Sciatic nerve (tissue), 2 donors: ENCODE data around the gene URB2. TPM values are rescaled to one million over a fixed set of nuclear protein-coding genes. Genes with fewer than 3 reads are reported as not detected.
"Not testable (repeated sequence)": the region's sequence is repeated elsewhere in the genome, so short reads cannot be mapped to it uniquely, and the experiment has no call there.

Experiments
- ATAC-seq: fragments of 200-7000 bp; cut with Tn5 transposase; one replicate; pipeline ENCODE4 v1.9.1; 2020; ENCODE audit warnings: mild to moderate bottlenecking, moderate library complexity
- DNase-seq: peaks from one replicate; pipeline ENCODE4 v3.0.0-alpha.2; 2020; ENCODE audit warnings: low spot score
- intact Hi-C: fragments of 100-400 bp; cut with DNase I; formaldehyde crosslinking; loops from one replicate; pipeline ENCODE4 v1.14.2; 2022
- total RNA-seq: library from RNA; stranded (reverse); fragmentation: NEBNext Ultra II Directional; extraction: Animal tissue kit (Norgen Biotek cat#: 25700); gene quantifications from one replicate; pipeline ENCODE4 v1.2.1, GENCODE V29; 2021
- donor health status: DM: no; HTN: no; CAD: no.
- donor health status: DM: no; HTN: no; CAD: no.

The URB2 gene
- total RNA-seq, 1 donor from 2014 or later = 8.2 TPM

DNA sequence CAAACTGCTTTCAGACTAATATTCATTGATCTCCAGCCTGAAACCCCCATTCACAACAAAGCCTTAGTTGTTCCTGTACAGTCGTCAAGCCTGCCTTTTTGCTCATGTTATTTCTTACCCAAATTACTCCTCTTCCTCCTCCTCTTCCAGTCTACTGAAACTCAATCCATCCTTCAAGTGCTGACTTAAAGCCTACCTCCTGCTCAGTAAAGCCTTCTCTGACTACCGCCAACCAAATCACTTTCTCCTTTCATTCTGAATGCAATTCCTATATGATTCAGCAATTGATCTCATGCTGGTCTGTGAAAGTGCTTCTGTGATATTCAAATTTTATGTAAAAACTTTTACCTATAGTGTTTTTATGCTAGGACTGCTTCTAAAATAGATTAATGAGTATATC, 18.7 kb upstream of the URB2 start:
- intact Hi-C loops = no loop called here
- ATAC-seq = no peak
- DNase-seq = no peak

DNA sequence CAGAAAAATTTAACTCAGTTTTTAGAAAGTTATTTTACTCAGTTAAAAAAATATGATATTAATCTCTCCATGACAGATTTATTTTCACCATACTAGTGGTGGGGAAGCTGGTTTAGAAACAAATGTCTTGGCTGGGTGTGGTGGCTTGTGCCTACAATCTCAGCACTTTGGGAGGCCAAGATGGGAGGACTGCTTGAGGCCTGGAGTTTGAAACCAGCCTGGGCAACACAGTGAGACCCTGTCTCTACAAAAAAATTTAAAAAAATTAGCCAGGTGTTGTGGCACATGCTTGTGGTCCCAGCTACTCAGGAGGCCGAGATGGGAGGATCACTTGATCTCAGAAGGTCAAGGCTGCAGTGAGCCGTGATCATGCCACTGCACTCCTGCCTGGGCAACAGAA, 17.5 kb upstream of the URB2 start:
- DNase-seq (no peak), ATAC-seq (no peak)
- intact Hi-C loops = no loop called here

DNA sequence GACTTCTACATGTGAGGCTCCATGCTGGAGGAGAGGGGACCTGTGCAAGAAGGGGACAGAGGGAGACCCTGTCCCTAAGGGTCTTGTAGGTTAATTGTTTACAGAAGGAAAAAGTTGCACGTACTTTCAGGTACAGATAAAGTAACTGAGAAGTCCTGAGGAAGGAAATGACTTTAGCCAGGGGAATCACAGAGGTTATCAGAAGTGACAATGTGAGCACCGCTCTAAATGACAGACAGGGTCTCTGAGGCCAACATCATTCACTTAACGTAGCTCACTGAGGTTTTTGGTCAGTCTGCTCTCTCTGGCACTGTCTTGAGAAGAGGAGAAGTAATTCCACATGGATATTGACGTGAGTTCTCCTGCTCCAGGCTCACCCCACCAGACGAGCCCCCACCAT, 12.1 kb upstream of the URB2 start:
- DNase-seq (no peak), ATAC-seq (no peak)
- intact Hi-C loops = no loop called here

DNA sequence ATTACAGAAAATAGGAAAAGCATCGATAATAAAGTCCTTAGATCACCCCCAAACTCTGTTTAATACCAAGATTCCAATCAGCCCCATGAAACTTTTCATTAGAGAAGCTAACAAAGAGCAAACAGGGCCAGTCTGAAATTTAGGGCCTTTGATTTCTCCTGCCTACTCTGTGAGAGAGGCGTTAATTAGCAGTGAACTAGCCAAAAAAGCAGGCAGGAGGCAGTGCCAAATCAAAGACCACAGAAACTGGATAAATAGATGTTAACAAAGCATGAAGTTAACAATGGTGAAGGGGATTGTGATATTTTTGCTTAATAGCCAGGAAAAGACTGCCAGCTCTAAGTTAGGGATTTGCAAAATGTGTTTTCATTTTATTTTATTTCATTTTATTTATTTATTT, 11.3 kb upstream of the URB2 start:
- DNase-seq (no peak), ATAC-seq (no peak)
- intact Hi-C loops = no loop called here

DNA sequence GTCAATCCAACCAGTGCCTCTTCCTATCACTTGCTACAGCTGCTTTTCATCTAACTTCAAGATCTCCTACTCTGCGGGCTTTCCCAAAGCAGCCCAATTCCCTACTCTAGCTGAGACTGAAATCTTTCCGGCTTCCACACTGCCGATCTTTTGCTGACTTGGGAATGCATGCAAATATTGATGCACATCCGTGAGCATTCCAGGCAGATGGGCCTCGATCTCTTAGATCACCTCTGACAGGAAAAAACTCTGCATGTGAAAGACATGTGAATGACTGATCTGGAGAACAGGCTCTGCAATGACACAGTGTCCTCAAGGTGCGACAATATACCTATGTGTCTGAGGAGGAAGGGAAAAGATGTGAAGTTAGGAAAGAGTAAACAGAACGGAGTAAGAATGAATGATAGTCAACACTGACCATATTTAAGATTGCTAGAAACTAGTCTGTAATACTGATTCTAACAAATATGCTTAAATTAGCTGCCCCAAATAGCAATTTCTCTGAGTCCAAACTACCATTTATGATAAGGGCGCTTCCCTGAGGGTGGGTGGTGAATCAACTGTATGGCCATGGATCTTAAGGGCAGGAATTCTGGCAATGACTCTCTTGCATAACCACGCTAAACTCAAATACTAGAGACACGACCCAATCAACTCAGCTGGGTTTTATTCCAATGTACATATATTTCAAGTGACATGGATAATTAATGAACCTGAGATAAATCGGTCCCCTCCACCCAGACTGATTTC, 8.5 kb upstream of the URB2 start:
- ATAC-seq = no peak
- no peak for DNase-seq
- intact Hi-C loops = no loop called here

DNA sequence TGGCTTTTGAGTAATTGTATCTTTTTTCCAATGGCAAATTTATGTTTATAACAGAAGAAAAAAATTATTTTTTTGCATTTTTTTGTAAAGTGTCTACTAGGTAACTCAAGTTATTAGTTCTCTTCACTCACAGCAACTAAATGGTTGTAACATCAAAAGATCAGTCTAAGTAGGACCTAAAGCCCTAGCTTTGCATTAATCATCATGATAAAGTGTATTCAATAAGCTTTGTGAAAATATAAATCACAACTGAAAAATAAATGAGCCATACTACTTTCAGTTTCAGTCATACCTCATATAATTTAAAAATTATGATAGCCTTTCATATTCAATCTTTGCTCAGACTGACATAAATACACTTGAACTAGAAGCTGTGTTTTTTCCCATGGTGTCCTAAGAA, 7.0 kb upstream of the URB2 start:
- ATAC-seq (no peak), DNase-seq (no peak)
- intact Hi-C loops = no loop called here

DNA sequence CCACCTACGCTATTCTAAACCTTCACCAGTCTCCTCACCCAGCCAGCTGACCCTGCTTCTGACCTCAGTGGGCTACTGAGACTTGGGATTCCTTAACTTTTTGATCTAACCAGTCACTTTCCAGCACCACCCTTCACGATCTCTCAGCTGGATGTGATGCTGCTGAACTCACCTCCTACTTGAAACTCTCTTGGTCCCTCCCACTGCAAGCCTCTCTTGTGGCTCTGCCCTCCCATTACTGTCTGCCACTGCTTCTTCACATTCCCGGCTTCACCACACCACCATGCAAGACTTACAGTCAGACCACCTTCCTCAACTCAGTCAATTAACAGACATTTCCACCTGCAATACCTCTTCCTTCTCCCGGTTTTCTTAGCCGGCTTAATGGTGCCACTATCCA, 6.4 kb upstream of the URB2 start:
- intact Hi-C loops = loop anchor here (10.0 kb wide), 1 partner anchor 55 kb away; no protein-coding TSS in a partner anchor

DNA sequence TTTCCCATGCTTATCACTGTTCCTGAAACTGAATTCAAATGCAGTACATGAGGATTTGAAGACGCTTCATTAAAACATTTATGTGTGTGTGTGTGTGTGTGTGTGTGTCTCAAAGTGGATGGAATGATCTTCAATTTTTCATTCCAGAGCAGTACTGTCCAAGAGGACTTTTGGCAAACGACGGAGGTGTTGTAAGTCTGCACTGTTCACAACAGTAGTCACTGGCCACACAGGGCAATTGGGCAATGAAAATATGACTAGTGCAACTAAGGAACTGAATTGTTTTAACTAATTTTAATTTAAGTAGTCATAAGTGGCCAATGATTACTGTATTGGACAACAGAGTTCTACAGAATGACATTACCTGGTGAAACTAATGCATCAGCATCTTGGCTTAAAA, 5.2 kb upstream of the URB2 start:
- DNase-seq (no peak), ATAC-seq (peak; percentile 56)
- intact Hi-C loops = loop anchor here (10.0 kb wide), 1 partner anchor 56 kb away; no protein-coding TSS in a partner anchor

More for the DNA sequence above, 6.4 kb upstream of the URB2 start:
- DNase-seq (no peak), ATAC-seq (no peak)

DNA sequence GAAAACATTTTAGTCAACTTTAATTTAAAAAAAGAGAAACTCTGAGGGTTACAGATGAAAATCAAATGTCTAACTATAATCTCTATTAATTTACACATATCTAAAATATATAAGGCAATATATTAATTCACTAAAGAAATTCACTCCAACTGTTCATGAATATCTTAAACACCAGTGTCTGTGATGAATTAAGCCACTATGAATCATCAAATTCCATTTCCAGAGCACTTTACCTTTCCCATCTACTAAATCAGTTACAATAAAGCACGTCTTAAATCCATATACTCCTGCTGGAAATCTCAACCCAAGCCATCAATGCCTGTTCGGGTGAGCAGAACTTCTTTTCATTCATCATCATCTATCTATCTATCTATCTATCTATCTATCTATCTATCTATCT, 4.4 kb upstream of the URB2 start:
- ATAC-seq (no peak), DNase-seq (no peak)
- intact Hi-C loops = loop anchor here (10.0 kb wide), 1 partner anchor 57 kb away; no protein-coding TSS in a partner anchor

DNA sequence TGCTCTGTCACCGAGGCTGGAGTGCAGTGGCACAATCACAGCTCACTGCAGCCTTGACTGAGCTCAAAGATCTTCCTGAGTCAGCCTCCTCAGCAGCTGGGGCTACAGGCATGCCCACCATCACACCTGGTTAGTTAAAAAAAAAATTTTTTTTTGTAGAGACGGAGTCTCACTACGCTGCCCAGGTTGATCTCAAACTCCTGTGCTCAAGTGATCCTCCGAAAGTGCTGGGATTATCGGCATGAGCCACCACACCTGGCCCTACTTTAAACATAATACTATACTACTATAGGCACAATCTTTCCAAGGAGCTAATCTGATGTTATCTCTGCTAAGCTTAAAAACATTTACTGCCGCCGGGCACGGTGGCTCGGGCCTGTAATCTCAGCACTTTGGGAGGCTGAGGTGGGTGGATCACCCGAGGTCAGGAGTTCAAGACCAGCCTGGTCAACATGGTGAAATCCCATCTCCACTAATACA, 3.4 kb upstream of the URB2 start:
- DNase-seq, ATAC-seq: not testable (repeated sequence)
- intact Hi-C loops = loop anchor here (10.0 kb wide), 1 partner anchor 58 kb away; no protein-coding TSS in a partner anchor

DNA sequence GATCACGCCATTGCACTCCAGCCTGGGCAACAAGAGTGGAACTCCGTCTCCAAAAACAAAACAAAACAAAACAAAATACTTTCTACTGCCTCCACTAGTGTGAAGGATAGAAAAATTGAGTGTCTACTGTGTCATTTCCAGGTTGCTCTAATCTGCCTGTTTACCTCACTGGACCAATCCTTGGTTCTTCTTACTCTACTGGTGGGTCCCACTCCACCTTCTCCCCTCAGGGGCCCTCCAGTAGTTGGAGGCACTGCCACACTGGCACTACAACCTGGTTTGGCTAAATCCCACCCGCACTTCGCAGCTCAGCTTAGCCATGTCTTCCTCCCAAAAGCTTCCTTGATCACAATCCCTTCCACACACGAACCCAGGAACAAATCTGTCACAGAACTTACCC, 2.8 kb upstream of the URB2 start:
- intact Hi-C loops = loop anchor here (10.0 kb wide), 1 partner anchor 58 kb away; no protein-coding TSS in a partner anchor
- DNase-seq = no peak
- ATAC-seq = no peak

DNA sequence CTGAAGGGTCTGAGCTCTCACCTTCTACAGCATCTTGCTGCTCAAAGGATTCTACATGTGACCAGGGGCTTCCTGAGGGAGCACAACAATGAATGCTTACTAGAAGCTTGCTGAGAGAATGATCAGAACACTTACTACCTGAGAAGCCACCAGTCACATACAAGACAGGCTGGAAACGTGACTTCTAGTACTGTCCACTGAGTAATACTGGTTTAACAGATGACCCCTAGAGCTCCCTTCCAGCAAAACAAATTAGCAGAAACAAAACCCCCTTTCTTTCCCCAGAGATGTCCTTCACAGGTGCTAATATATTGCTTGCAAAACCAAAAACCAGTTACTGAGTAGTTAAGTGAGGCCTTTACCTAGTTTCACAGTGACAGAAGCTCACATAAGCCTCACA, 2.2 kb upstream of the URB2 start:
- no peak for DNase-seq
- ATAC-seq = no peak
- intact Hi-C loops = loop anchor here (10.0 kb wide), 1 partner anchor 59 kb away; no protein-coding TSS in a partner anchor

DNA sequence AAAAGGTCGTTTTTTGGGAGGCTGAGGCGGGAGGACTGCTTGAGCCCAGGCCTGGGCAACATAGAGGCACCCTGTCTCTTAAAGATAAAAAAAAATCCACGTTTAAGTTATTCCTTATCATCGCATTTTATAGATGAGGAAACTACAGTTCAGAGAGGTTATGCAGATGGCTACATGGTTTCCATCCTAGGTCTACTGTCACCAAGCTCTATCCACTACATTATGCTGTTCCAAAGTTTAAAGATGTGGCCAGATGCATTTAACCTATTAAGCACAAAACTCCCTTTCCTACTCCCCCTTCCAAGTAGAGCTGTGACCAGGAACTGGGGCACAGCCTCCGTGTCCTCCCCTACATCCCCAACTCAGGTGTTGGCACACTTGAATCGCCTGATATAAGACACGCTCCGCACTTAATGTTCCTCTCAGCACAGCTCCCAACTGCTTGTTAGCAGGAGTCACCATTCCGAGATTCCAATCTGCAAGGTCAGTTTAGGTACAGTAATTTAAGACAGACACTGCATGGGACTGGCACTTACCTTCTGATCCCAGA, 1.5 kb upstream of the URB2 start:
- ATAC-seq (no peak), DNase-seq (no peak)
- intact Hi-C loops = loop anchor here (10.0 kb wide), 1 partner anchor 60 kb away; no protein-coding TSS in a partner anchor

DNA sequence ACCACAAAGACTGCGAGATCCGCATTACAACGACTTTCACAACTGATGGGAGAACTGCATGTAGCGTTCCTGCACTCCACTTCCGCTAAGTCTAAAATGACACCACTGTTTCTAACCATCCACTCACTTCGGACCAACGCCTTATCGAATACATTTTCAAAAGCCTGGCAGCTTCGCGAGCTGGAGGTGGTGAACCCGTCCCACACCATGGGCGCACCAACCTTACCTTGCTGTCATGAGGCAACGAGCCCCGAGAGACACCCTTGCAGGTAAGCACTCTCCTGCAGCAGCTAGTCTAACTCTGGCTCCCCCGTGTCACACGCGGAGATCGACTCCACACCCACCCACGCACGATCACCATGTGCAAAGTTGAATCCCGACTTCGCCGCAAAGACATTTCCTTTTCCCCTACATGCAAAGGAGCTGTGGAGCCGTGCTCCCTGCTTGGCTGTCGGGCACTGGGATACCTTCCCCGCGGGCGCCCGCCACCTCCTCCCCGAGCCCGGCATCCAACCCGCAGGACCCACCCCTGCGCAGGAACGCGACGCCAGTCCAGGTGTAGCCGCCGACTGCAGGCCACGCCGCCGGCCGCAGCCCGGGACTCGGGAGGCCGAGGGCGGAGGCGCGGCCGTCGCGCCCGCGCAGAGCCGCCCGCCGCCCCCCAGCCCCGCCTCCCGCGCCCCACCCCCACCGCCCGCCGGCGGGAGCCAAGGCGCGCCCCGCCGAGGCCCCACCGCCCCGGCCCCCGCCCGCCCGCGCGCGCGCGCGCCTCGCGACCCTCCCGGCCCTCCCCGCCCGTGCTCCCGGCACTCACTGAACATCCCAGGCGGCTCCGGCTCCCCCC, 754 bp upstream of the URB2 start:
- DNase-seq (peak; percentile 72), ATAC-seq (peak; percentile 60)
- intact Hi-C loops = loop anchor here (10.0 kb wide), 1 partner anchor 60 kb away; no protein-coding TSS in a partner anchor

DNA sequence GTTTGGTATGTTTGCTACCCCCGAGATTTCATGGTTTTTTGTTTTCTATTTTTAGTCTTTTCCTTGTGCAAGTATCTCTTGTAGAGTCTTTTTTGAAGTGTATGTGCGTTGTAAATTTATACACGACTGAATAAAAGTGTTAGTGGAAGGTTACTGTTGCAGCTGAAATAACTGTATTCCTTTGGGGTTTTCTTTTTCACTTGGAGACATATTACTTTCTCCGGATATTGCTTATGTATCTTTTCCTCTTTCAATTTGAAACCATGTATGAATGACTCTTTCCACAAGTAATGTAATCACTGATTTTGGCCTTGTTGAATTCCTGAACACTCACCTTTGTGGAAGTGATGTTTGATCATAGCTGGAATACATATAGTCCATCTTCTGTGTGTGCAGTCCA, 956 bp downstream of the URB2 start:
- intact Hi-C loops = loop anchor here (10.0 kb wide), 1 partner anchor 62 kb away; no protein-coding TSS in a partner anchor
- no peak for DNase-seq
- ATAC-seq = no peak

DNA sequence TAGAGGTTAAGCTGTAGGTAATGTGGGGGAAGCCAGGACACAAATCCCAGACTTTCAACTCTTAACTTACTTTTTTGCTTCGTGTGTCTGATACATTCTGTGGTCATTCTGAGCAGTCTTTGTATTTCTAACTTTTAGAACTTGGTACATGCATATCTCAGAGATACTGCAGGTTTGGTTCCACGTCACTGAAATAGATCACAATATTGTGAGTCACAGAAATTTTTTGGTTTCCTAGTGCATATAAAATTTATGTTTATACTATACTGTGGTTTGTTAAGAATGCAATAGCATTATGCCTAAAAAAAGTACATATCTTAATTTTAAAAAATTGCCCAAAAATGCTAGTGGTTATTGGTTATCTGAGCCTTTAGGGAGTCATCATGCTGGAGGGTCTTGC, 3.2 kb downstream of the URB2 start:
- no peak for ATAC-seq
- intact Hi-C loops = loop anchor here (10.0 kb wide), 1 partner anchor 64 kb away; no protein-coding TSS in a partner anchor
- DNase-seq = no peak

DNA sequence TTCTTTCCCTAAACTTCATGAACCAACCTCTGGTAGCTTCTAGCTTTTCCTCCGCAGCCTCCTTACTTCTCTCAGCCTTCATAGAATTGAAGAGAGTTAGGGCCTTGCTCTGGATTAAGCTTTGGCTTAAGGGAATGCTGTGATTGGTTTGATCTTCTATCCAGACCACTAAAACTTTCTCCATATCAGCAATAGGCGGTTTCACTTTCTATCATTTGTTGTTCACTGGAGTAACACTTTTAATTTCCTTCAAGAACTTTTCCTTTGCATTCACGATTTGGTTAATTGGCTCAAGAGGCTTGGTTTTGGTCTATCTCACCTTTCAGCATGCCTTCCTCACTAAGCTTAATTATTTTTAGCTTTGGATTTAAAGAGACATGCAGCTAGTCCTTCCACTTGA, 5.1 kb downstream of the URB2 start:
- ATAC-seq (no peak), DNase-seq (no peak)
- intact Hi-C loops = no loop called here

DNA sequence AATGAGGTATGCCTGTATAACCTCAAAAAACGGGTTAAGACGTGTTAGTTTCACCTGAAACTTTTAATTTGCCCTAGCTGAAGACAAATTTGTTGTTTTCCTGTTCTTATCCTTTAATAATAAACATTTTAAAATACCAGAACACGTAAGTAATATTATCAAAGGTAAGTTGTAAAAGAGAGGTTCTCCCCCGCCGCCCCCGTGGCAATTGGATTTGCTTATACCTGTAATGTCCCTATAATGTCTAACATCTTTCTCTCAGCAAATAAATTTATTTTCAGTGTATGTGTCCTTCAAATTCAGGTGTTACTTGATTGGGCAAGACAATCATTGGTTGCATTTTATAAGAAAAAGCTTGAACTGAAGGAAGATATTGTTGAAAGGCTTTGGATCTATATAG, 5.9 kb downstream of the URB2 start:
- no peak for ATAC-seq
- DNase-seq = no peak
- intact Hi-C loops = no loop called here

DNA sequence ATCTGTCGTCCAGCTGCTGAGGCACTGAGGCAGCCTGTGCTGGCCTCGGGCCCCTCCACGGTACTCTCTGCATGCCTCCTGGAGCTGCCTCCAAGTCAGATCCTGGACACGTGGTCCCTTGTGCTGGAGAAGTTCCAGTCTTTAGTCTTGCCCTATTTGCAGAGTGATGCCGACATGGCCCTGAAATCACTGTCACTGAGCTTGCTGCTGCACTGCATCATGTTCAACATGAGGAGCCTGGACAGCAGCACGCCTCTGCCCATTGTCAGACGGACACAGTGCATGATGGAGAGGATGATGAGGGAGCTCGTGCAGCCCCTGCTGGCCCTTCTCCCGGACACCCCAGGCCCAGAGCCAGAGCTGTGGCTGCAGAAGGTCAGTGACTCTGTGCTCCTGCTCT, 10.0 kb downstream of the URB2 start:
- DNase-seq (no peak), ATAC-seq (no peak)
- intact Hi-C loops = no loop called here
